H1 (cell line): ENCODE data around the gene APOBEC3G. TPM values are rescaled to one million over a fixed set of nuclear protein-coding genes. Genes with fewer than 3 reads are reported as not detected.

ENCODE experiments used
- CTCF ChIA-PET: fragments of 300-600 bp; sonication (Branson Sonifier 250); formaldehyde crosslinking; loops from one replicate; lab custom pipeline; 2021; ENCODE audit not compliant: partially characterized antibody; lab: Charles Lee
- POLR2A ChIA-PET: fragments of 300-600 bp; sonication (Branson Sonifier 250); formaldehyde crosslinking; loops from one replicate; lab custom pipeline; 2021; ENCODE audit warnings: inconsistent platforms; ENCODE audit not compliant: partially characterized antibody; lab: Charles Lee
- DNase-seq, 2 experiments: peaks; one replicate each; pipeline versions ENCODE4 v3.0.0 to v3.0.0-alpha.2; 2010 to 2022; ENCODE audit warnings: low spot score in 2 of 2, low read depth in 1 of 2, mixed read lengths in 1 of 2
- FAIRE-seq: peaks from 2 replicates; lab custom pipeline; 2011; peaks lifted over from hg19 to GRCh38; lab: Jason Lieb, UNC
- H2AFZ ChIP-seq: 2 replicates; pipeline ENCODE4 v1.8.1; 2012; ENCODE audit warnings: low read length, inconsistent platforms
- H2AK5ac ChIP-seq: 2 replicates; pipeline ENCODE4 v1.6.1; 2013; ENCODE audit warnings: low read depth, low read length
- H2BK120ac ChIP-seq: replicated peaks from 2 replicates; pipeline ENCODE3; 2013; ENCODE audit warnings: low read depth, low read length, inconsistent platforms
- H2BK12ac ChIP-seq: 2 replicates; pipeline ENCODE4 v1.6.1; 2013; ENCODE audit warnings: low read depth, low read length
- H2BK15ac ChIP-seq: 2 replicates; pipeline ENCODE4 v1.6.1; 2013; ENCODE audit warnings: low read length
- H2BK20ac ChIP-seq: 2 replicates; pipeline ENCODE4 v1.6.1; 2013; ENCODE audit warnings: low read length
- H2BK5ac ChIP-seq: 2 replicates; pipeline ENCODE4 v1.6.1; 2013; ENCODE audit warnings: low read depth, low read length
- H3K14ac ChIP-seq: 2 replicates; pipeline ENCODE4 v1.6.1; 2013; ENCODE audit warnings: inconsistent platforms; ENCODE audit not compliant: insufficient read length
- H3K18ac ChIP-seq: 2 replicates; pipeline ENCODE4 v1.6.1; 2013; ENCODE audit warnings: low read length; ENCODE audit errors: extremely low read depth
- H3K23ac ChIP-seq: 2 replicates; pipeline ENCODE4 v1.6.1; 2013; ENCODE audit warnings: inconsistent platforms; ENCODE audit not compliant: insufficient read length
- H3K23me2 ChIP-seq: 2 replicates; pipeline ENCODE4 v1.6.1; 2013; ENCODE audit warnings: low read depth, low read length
- H3K27ac ChIP-seq: 2 replicates; pipeline ENCODE4 v1.6.1; 2011; ENCODE audit warnings: low read depth, low read length, inconsistent platforms
- H3K27me3 ChIP-seq, 4 experiments: replicated peaks in 1 of 4; 1 replicate in 1 of 4; 2 replicates in 3 of 4; pipeline versions ENCODE4 v1.6.1 to v1.8.1; 2011 to 2013; ENCODE audit warnings: low read length in 3 of 4, mild to moderate bottlenecking in 3 of 4, inconsistent platforms in 2 of 4, mixed read lengths in 2 of 4, moderate library complexity in 1 of 4; ENCODE audit not compliant: control insufficient read depth in 3 of 4, insufficient read depth in 3 of 4; ENCODE audit errors: extremely low read depth in 1 of 4
- H3K36me3 ChIP-seq, 4 experiments: 2 replicates each; pipeline versions ENCODE4 v1.6.1 to v1.8.1; 2011 to 2013; ENCODE audit warnings: mild to moderate bottlenecking in 4 of 4, low read length in 3 of 4, moderate library complexity in 2 of 4, control low read depth in 1 of 4, inconsistent platforms in 1 of 4; ENCODE audit not compliant: insufficient read depth in 4 of 4, control insufficient read depth in 2 of 4
- H3K4ac ChIP-seq: replicated peaks from 2 replicates; pipeline ENCODE3; 2013; ENCODE audit warnings: low read length, low read depth, mixed read lengths, inconsistent platforms; ENCODE audit not compliant: insufficient read length
- H3K4me1 ChIP-seq, 4 experiments: replicated peaks in 1 of 4; 1 replicate in 1 of 4; 2 replicates in 3 of 4; pipeline versions ENCODE4 v1.6.1 to v1.8.1; 2011 to 2013; ENCODE audit warnings: low read length in 3 of 4, inconsistent platforms in 2 of 4, mixed read lengths in 1 of 4; ENCODE audit not compliant: insufficient read depth in 4 of 4, control insufficient read depth in 3 of 4
- H3K4me2 ChIP-seq, 2 experiments: 2 replicates each; pipeline versions ENCODE4 v1.6.1 to v1.8.1; 2011 to 2013; ENCODE audit warnings: low read depth in 2 of 2, low read length in 2 of 2, control low read depth in 1 of 2, inconsistent platforms in 1 of 2, mild to moderate bottlenecking in 1 of 2; ENCODE audit not compliant: insufficient read depth in 1 of 2
- H3K4me3 ChIP-seq, 4 experiments: fragments of 200-600, 300-600 bp in 1 of 4; sonication (generic), shearing (Covaris generic), sonication (Bioruptor Twin) in 1 of 4; 2 replicates each; pipeline versions ENCODE4 v1.5.1 to v1.8.1; 2011 to 2016; ENCODE audit warnings: low read length in 4 of 4, low read depth in 3 of 4, control low read depth in 2 of 4, inconsistent platforms in 2 of 4, mild to moderate bottlenecking in 2 of 4, mixed read lengths in 1 of 4, moderate library complexity in 1 of 4; ENCODE audit not compliant: insufficient read depth in 2 of 4; ENCODE audit errors: extremely low read depth in 1 of 4
- H3K56ac ChIP-seq: replicated peaks from 2 replicates; pipeline ENCODE3; 2013; ENCODE audit warnings: low read depth, mild to moderate bottlenecking, mixed read lengths, low read length, inconsistent platforms; ENCODE audit not compliant: insufficient read length
- H3K79me1 ChIP-seq: 2 replicates; pipeline ENCODE4 v1.6.1; 2013; ENCODE audit warnings: low read depth, low read length, control low read depth
- H3K79me2 ChIP-seq, 2 experiments: 2 replicates each; pipeline versions ENCODE4 v1.6.1 to v1.8.1; 2012 to 2013; ENCODE audit warnings: low read length in 2 of 2, mild to moderate bottlenecking in 2 of 2, inconsistent platforms in 1 of 2; ENCODE audit not compliant: insufficient read depth in 2 of 2, control insufficient read depth in 1 of 2
- H3K9ac ChIP-seq, 4 experiments: replicated peaks in 1 of 4; 1 replicate in 1 of 4; 2 replicates in 3 of 4; pipeline versions ENCODE4 v1.6.1 to v1.8.1; 2011 to 2013; ENCODE audit warnings: low read depth in 3 of 4, low read length in 3 of 4, control low read depth in 2 of 4, mild to moderate bottlenecking in 2 of 4, moderate library complexity in 2 of 4, inconsistent platforms in 1 of 4; ENCODE audit errors: extremely low read depth in 1 of 4
- H3K9me3 ChIP-seq, 2 experiments: 2 replicates each; pipeline versions ENCODE4 v1.6.1 to v1.8.1; 2012 to 2013; ENCODE audit warnings: mild to moderate bottlenecking in 2 of 2, moderate library complexity in 2 of 2, control low read depth in 1 of 2, inconsistent platforms in 1 of 2, low read depth in 1 of 2, low read length in 1 of 2, mixed read lengths in 1 of 2; ENCODE audit not compliant: insufficient read depth in 2 of 2
- H4K20me1 ChIP-seq, 2 experiments: replicated peaks in 1 of 2; 2 replicates each; pipeline versions ENCODE3 to v1.8.1; 2011 to 2013; ENCODE audit warnings: inconsistent platforms in 2 of 2, low read length in 2 of 2, mild to moderate bottlenecking in 1 of 2; ENCODE audit not compliant: insufficient read depth in 2 of 2, control insufficient read depth in 1 of 2
- H4K5ac ChIP-seq: 2 replicates; pipeline ENCODE4 v1.6.1; 2013; ENCODE audit warnings: low read length, low read depth, mixed read lengths, inconsistent platforms; ENCODE audit not compliant: insufficient read length
- H4K8ac ChIP-seq: 2 replicates; pipeline ENCODE4 v1.8.0; 2013; ENCODE audit warnings: mild to moderate bottlenecking, moderate library complexity, low read length, inconsistent platforms; ENCODE audit not compliant: insufficient read depth; ENCODE audit errors: extremely low read depth
- H4K91ac ChIP-seq: replicated peaks from 2 replicates; pipeline ENCODE3; 2013; ENCODE audit warnings: low read length, mixed read lengths, inconsistent platforms; ENCODE audit not compliant: insufficient read length
- BRCA1 ChIP-seq: IDR thresholded peaks from 2 replicates; pipeline ENCODE4 v1.6.1; 2012; ENCODE audit warnings: low read depth, low read length, improper control_type of control experiment
- CREB1 ChIP-seq: IDR thresholded peaks from 2 replicates; pipeline ENCODE4 v1.6.1; 2012; ENCODE audit warnings: inconsistent platforms
- E2F6 ChIP-seq: IDR thresholded peaks from 2 replicates; pipeline ENCODE4 v1.6.1; 2012; ENCODE audit warnings: inconsistent platforms
- FOSL1 ChIP-seq: IDR thresholded peaks from 2 replicates; pipeline ENCODE4 v1.6.1; 2011; ENCODE audit warnings: mild to moderate bottlenecking, low read depth, low read length, moderate library complexity; ENCODE audit not compliant: insufficient read depth
- HDAC6 ChIP-seq: IDR thresholded peaks from one replicate; pipeline ENCODE4 v1.7.1; 2012; ENCODE audit warnings: low read depth, mild to moderate bottlenecking, inconsistent platforms, low read length, moderate library complexity
- MAFK ChIP-seq: IDR thresholded peaks from 2 replicates; pipeline ENCODE4 v1.6.1; 2012; ENCODE audit warnings: low read depth, mild to moderate bottlenecking, improper control_type of control experiment, low read length
- NANOG ChIP-seq: IDR thresholded peaks from 2 replicates; pipeline ENCODE4 v1.6.1; 2011; ENCODE audit warnings: low read length, low read depth, mild to moderate bottlenecking, inconsistent platforms; ENCODE audit not compliant: insufficient read depth, poor library complexity, severe bottlenecking
- NRF1 ChIP-seq: IDR thresholded peaks from 2 replicates; pipeline ENCODE4 v1.6.1; 2011; ENCODE audit warnings: mild to moderate bottlenecking, low read depth, low read length, improper control_type of control experiment
- RFX5 ChIP-seq: IDR thresholded peaks from 2 replicates; pipeline ENCODE4 v1.6.1; 2011; ENCODE audit warnings: low read depth, low read length, improper control_type of control experiment, borderline replicate concordance
- SP1 ChIP-seq: IDR thresholded peaks from 2 replicates; pipeline ENCODE4 v1.6.1; 2011; ENCODE audit warnings: low read depth, low read length
- SP2 ChIP-seq: IDR thresholded peaks from 2 replicates; pipeline ENCODE4 v1.6.1; 2012; ENCODE audit warnings: mild to moderate bottlenecking, low read length, inconsistent platforms
- SUZ12 ChIP-seq: fragments of 200-600 bp; sonication (generic); IDR thresholded peaks from 2 replicates; pipeline ENCODE4 v1.6.1; 2012; ENCODE audit warnings: mild to moderate bottlenecking, inconsistent platforms, low read length, moderate library complexity, mixed read lengths
- USF2 ChIP-seq: IDR thresholded peaks from 2 replicates; pipeline ENCODE4 v1.6.1; 2011; ENCODE audit warnings: low read length, improper control_type of control experiment
- whole genome bisulfite sequencing, 2 experiments: shearing (Covaris generic) in 1 of 2; methylation state at CpG; one replicate each; pipeline versions ENCODE4 v1.1.6 to v1.1.7; 2013 to 2015; ENCODE audit warnings: low lambda C conversion rate in 2 of 2, mixed read lengths in 2 of 2, inconsistent platforms in 1 of 2, low coverage in 1 of 2, missing lambda C conversion rate in 1 of 2; ENCODE audit not compliant: insufficient replicate concordance in 2 of 2, insufficient coverage in 1 of 2, insufficient read length in 1 of 2; ENCODE audit errors: extremely low coverage in 1 of 2, missing lambda C conversion rate in 1 of 2; 5-methylcytosine and 5-hydroxymethylcytosine counted together
- polyA plus RNA-seq, 7 experiments: library from polyadenylated mRNA; depleted of rRNA in 3 of 7; stranded (reverse) in 5 of 7; unstranded in 2 of 7; fragments of >200 nt in 5 of 7; fragments of 200-250 nt in 2 of 7; gene quantifications; 1 replicate in 5 of 7; 2 replicates in 1 of 7; 4 replicates in 1 of 7; pipeline versions ENCODE4 v1.2.1 to v1.2.3, GENCODE V29; 2011 to 2013; ENCODE audit warnings: missing spikeins in 2 of 7, mixed read lengths in 2 of 7
- total RNA-seq: library from RNA; stranded (reverse); fragmentation: NEBNext Ultra II Directional; extraction: Animal tissue kit (Norgen Biotek cat#: 25700); gene quantifications from 2 replicates; pipeline ENCODE4 v1.2.1, GENCODE V29; 2021

Gene APOBEC3G
- total and polyA plus RNA-seq, 2 of the 8 experiments (the other 6 are each of a cell fraction or from before 2014, with no cell fraction given), result 1.7 to 2.0 TPM

- no peak overlapping the region for H3K23ac ChIP-seq
- H2BK12ac ChIP-seq, result no peak overlapping the region
- H3K56ac ChIP-seq, result no peak overlapping the region
- no peak overlapping the region for H3K4me2 ChIP-seq
- H3K14ac ChIP-seq, result no peak overlapping the region
- CTCF ChIA-PET, result no interaction called here
- no peaks in the 10 kb centered on the region for H3K79me2 ChIP-seq
- H2BK15ac ChIP-seq, result no peak overlapping the region
- no peaks in the 10 kb centered on the region for H3K36me3 ChIP-seq
- no peak overlapping the region for H3K18ac ChIP-seq
- H3K9me3 ChIP-seq, result no peaks in the 10 kb centered on the region
- H3K23me2 ChIP-seq, result peaks cover 2% of the 10 kb centered on the region; the same call in 1 of the 2 replicates
- H2BK5ac ChIP-seq, result no peak overlapping the region
- no peak for FAIRE-seq
- H2BK20ac ChIP-seq, result no peak overlapping the region; the same call in 1 of the 2 replicates
- H4K8ac ChIP-seq, result no peak overlapping the region
- H3K27me3 ChIP-seq, result no peaks in the 10 kb centered on the region
- H3K4ac ChIP-seq, result no peak overlapping the region
- no peak overlapping the region for H4K91ac ChIP-seq
- POLR2A ChIA-PET, result no interaction called here
- H4K5ac ChIP-seq, result no peak overlapping the region
- H3K4me3 ChIP-seq, result no peak overlapping the region
- no peak overlapping the region for H2AK5ac ChIP-seq
- no peaks in the 10 kb centered on the region for H3K79me1 ChIP-seq
- H3K4me1 ChIP-seq, result peaks cover 0 to 9% (median 6%) of the 10 kb centered on the region in 4 experiments; a peak in 6 of 7 replicates
- WGBS, 2 experiments, result 95% methylated on average over 8 of the region's 8 CpGs; no CpG with 5 or more reads in 1 of the 2 experiments
- no peak overlapping the region for H3K27ac ChIP-seq
- no peak overlapping the region for H2AFZ ChIP-seq
- H3K9ac ChIP-seq, result no peak overlapping the region
- no peak for DNase-seq
- H2BK120ac ChIP-seq, result no peak overlapping the region
- peaks cover 0 to 2% of the 10 kb centered on the region in 2 experiments for H4K20me1 ChIP-seq
- TF ChIP-seq CREB1 (no peak), SP2 (no peak), HDAC6 (no peak), NANOG (no peak), E2F6 (no peak), MAFK (no peak), BRCA1 (no peak), FOSL1 (no peak), USF2 (no peak), NRF1 (no peak), SP1 (no peak), SUZ12 (no peak), RFX5 (no peak)
Measured at GRCh38 chr22:39084666-39085065, 7.6 kb downstream of the APOBEC3G start.
